DMS79 treated with DMSO at 0.1 percent for 48 hours (cell line): Measurements from ENCODE around the gene TPRG1.

Source experiments
- DNase-seq: peaks from one replicate; lab custom pipeline; 2025; lab: John Stamatoyannopoulos, UW

Gene TPRG1

DNA sequence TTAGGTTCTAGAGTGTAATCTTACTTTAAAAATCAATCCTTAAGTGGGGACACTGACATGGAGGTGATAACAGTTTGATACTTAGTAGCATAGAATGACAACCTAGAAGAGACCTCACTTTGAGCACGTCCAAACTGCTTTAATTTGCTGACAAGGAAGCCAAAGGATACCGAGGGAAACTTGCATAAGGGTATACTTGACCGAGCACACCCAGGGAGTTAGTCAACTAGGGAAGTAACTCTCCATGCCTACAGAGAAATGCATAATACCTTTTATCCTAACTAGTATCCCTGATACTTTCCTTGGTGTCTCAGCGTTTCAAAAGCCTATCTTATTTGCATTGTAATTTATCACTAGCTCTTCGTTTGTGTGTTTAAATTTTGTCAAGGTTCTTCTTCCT is 5.5 kb upstream of the TPRG1 start:
- DNase-seq, result no peak

DNA sequence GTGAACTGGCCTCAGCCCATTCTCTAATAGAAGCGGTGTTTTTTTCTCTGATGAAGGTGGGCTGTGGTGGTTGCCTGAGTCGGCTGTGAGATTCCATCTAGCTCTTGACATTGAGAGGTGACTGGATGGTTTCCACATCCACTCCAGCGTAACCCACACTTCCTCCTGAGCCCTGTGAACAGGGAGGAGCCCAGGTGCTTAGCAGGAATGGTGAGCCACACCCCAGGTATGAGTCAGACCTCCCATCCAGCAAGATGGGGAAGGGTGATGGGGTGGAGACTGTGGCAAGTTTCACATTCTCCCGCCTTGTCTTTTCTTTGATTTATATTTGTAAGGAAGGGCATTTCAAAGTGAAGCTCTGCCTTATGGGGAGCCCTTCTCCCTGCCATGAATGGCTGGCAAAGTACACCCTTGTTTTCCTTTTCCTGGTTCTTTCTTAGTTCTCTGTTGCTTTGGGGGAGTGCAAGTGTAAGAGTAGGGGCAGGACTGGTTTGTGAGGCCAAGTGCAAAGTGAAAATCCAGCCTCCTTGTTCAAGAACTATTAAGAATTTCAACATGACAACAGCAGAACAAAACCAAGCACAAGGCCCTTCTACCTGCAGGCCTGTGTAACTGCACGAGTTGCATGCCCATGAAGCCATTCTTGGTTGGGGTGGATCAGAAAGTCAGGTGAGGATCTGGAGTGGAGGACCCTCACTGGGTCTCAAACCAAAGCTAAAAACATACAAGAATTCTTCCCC is 4.6 kb upstream of the TPRG1 start:
- peak; percentile 43 for DNase-seq

DNA sequence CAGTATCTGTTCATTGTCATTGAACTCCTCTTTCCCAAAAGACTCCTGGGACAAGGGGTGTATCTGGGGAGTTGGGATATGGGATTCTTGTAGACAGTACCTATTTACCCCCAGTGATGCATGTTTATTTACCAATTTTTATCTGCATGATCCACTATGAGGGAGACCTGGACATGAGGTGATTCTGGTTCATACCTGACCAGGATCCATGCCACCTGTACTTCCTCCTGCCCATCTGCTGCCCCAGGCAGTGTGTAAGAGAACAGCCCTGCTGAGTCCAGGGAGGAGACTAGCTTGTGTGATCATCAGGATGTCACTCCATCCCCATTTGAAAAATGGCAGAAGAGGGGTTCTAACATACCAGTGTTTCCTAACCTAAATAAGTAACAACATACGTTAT is 3.1 kb upstream of the TPRG1 start:
- DNase-seq, result no peak

DNA sequence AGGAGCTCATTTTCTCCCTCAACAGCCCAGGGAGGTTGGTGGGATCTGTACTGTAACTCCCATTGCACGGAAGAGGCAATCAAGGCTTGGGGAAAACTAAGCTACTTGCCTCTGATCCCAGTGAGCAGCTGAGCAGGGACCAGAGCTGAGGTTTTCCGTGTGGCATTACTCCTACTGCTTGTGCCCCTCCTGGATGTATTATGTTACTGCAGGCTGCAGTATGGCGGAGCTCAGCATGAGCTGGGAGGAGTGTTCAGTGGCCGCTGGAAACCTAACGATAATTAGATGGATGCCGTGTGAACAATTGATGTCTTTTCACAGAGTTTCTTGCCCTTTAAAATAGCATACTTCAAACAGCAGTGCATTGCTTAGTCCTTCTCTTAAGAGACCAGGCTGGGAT is 2.0 kb upstream of the TPRG1 start:
- no peak for DNase-seq

DNA sequence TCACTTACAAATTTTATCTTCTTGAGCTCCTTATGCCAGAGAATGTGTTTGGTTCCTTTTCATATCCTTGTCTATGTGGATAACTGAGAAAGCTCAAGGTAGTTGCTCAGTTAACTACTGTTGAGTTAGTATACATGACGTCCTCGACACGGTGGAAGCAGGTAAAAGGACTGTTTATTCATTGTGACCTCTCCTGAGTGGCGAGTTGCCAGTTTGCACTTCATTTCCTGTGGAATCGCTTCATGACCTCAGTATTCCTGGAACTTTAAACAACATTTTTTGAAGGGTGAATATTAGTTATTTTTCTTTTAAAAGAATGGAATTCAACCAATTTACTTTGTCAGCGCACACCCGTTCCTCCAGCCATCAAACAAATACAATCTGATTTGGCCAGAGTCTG is 1.2 kb upstream of the TPRG1 start:
- no peak for DNase-seq

DNA sequence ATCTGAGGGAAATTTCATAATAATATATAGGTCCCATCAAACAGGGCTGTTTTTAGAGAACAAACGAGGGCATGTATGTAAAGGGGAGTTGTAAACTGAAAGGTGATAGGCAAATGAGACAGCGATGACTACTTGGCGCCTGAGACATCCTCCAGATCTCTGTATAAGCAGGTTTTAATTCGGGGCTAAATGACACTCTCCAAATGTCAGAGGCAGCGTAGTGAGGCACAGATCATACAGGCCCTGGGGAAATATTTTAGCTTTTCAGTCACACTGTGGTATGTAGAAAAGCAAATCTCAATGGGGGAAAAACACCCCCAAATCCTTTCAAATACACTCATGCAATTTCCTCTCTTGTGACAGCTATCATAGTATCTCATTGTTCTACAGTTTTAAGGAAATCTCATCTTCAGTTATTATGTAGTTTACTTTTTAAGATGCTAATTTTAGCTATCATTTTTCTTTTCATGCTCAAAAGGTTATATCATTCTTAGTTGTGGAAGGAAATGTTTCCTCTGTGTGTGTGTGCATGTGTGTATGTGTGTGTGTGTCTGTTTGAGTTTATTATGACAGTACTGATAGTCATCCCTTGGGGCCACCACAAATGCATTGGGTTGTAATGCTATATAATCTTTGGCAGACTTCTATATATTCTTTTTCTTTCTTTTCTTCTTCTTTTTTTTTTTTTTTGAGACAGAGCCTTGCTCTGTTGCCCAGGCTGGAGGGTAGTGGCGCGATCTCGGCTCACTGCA is 1.1 kb downstream of the TPRG1 start:
- DNase-seq, result no peak

DNA sequence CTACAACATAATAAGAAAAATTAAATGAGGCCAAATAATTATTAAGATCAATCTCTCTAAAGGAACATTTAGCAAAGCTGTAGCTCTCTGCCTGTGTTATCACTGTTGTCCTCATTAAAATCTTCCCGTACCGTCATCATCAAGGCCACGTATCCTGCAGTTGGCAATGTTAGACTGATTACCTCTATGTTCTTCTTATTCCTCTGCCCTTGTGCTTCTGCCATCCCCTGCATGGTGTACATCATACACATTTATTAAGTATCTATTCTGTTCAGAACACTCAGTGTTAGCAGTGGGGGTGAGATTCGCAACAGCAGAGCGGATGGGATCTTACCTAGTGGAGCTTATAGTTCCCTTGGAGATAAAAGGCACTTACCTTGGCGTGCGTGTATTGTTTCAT is 12.8 kb downstream of the TPRG1 start:
- no peak for DNase-seq

DNA sequence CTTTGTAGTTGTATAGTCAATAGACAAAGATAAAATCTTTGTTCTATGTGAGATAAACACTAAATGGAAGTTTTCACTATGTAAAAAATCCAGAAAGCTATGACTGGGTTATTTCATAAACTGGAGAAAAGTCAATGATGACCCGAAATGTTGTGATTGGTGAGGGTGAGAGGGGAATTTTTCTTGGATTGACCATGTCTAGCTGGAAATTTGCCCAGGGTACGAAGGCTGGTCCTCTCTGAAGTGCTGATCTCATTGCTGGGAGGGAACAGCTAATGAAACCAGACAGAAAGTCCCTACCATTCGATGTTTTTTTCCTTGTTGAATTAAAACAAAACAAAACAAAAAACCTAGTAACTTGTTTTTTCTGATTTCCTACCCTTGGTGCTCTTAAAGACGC is 14.3 kb downstream of the TPRG1 start:
- DNase-seq, result no peak

DNA sequence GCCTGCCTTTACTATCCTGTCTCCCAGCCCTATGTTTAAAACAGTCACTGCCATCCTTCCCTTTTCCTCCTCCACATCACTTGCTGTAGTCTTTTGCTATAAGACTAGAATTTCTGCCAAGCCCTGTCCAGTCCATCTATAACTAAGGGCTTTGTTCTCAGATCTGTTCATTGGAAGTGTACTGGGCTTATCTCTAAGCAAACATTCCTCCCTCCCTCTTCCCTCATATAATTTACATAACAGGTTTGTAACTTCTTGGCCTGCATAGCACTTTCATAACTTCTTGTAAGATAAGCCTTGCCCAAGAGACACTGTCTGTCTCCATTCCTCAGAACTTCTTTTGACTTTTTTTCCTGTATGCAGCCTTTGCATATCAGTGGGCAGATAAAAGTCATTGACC is 16.7 kb downstream of the TPRG1 start:
- DNase-seq, result no peak

DNA sequence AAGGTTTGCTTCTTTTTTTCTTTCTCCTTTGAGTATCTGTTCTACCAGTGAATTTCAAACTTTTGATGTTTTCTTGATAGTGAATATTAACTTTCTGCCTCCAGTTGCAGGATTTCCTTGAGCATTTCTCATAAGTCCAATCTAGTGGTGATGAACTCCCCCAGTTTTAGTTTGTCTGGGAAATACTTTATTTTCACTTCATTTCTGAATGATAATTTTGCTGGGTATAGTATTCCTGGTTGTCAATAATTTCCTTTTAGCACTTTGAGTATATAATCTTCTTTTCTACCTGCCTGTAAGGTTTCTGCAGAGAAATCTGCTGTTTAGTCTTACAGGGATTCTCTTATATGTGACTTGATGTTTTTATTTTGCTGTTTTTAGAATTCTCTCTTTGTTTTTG is 21.0 kb downstream of the TPRG1 start:
- no peak for DNase-seq

DNA sequence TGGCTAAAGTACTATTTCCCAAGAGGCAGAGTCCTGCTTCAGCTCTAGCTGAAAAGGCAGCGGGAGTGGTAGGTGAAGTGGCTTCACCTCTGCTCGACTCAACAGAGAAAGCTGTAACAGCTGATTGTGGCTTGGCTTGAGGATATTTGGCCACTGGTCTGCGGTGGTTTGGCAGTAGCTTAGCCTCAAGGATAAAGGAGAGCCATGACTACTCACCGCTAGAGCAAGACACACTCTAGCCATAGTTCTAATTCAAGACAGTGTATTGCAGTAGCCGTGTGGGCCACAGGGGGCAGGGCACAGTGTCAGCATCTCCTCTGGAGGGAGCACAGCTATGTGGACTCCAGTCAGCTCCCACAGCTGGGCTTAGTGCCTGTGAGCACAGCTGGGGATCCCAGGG is 23.5 kb downstream of the TPRG1 start:
- no peak for DNase-seq

DNA sequence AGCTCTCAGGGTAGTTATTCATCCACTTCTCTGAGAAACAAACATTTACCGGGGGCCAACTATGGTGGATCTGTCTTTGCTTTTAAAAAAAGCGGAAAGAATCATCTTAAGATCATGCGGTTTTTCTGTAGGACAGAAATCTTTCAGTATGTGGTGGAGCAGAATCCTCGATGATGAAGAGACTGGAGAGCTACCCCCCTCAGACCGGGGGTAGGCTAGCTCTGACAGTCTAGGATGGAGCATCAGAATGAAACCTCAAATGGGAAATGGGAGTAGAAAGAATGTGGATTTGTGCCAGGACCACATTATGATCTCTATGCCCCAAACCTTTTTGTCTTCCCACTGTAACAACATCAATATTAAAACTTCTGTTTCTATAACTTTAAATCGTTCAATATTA is 30.3 kb downstream of the TPRG1 start:
- DNase-seq, result no peak

DNA sequence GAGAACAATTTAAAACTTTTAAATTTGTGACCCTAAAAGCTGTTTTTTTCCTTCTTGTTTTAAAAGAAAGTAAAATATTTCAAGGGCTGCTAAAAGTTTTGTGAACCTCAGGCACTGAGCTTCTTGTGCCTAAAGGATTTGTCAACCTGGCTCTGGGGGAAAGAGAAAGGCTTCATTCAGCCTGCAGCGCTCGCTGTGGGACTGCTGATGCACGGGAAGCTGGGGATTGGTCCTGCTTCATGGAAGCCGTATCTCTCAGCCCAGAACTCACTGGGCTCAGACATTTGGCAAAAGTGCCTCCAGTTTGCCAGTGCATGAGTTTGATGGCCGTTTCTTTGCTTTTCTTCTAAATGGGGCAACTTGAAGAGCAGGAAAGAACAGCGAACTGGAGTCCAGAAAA is 30.8 kb downstream of the TPRG1 start:
- no peak for DNase-seq

DNA sequence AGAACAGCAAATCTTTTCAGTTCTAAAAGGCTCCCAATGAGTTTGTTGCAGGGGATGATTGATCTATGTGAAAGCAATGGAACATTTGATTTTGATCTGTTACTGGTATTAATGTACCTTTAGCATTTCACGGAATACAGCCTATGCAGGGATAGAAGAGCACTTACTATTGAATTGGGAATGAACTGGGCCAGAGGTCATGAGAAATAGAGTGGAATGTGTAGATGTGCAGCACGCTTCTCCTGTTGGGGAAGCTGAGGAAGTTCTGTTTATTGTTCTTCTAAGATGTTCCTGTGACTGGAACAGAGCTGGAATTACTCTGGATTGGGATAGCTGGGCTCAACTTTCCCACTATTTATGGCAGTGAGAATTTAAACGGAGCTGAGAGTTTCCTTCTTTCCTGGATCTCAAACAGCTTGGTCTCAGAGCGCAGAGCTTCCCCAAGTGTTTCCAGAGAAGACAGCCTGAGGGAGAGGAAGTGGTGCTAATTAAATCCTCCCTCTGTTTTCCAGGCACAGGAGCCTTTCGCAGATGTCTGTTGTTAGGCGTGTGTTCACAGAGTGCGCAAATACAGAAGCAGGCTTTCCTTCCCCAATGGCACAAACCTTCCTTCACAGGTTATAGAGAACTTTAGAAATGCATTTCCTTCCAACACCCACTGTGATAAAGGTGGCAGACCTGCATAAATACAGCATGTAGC is 32.5 kb downstream of the TPRG1 start:
- no peak for DNase-seq

DNA sequence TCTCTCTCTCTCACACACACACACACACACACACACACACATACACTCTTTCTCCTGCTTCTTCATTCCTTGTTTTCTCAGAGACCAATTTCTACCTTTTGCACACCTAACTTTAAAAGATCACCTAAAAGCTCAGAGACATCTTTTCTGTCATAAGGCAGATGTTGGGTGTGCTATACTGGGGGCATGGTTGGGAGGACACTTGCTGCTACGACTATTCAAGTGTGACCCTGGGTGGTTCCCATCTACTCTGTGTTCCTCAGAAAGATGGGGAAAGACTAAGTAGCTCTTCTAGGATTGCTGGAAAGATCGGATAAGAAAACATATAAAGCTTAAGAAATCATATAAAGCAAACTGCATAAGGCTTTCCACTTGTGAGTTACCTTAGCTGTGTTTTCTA is 33.2 kb downstream of the TPRG1 start:
- DNase-seq, result no peak

DNA sequence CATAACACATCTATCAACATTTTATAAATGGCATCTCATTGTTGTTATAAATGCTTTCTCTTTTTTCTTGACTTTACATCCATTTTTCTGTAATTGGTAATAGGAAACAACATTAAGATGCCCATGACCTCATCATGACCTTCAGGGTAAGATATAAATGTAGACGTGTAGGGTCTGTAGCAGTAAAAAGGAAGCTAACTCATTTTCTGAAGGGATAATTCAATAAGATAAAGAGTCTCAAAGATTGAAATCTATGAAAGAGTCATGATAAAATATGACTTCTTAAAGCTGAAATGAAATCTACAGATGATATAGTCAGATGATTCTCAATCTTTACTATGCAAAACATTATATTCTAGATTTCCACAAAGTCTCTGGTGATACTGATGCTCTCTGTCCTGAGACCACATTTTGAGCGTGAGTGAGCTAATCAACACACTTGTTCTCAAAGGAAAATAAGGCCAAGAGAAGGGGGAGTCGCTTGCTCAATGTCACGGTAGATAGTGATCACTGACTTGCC is 38.5 kb downstream of the TPRG1 start:
- no peak for DNase-seq

DNA sequence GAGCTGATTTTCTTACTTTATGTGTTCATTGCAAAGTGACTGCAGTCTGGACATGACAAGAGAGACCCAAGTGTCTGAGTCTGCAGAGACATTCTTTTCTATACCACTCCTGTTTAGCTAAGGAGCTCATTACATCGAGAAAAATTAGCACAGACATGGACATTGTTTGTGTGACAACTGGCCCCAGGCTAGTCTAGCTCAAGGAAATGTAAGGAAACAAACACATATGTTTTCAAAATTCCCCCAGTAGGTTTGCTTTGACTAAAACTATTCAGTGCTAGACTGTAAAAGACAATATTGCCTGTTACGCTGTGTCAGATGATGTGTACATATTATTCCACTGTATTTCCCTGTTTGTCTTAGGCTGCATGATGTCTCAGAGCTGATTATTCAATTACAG is 40.9 kb downstream of the TPRG1 start:
- DNase-seq, result no peak

DNA sequence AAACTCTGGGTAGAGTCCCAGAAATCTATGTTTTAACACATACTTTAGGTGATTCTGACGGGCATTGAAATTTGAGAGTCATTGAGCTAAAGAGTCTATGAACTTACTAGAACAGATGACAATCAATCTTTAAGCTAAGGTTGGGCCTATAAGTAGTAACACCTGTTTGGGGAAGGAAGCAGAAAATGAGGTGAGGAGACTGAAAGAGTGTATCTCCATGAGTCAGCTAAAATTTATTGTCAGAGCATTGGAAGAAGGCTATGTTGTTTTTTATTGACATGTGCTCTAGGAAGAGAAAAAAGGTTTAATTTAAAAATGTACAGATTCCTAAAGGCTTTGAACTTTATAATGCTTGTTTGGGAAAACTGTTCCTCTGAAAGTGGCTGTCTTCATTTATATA is 42.9 kb downstream of the TPRG1 start:
- DNase-seq, result no peak

DNA sequence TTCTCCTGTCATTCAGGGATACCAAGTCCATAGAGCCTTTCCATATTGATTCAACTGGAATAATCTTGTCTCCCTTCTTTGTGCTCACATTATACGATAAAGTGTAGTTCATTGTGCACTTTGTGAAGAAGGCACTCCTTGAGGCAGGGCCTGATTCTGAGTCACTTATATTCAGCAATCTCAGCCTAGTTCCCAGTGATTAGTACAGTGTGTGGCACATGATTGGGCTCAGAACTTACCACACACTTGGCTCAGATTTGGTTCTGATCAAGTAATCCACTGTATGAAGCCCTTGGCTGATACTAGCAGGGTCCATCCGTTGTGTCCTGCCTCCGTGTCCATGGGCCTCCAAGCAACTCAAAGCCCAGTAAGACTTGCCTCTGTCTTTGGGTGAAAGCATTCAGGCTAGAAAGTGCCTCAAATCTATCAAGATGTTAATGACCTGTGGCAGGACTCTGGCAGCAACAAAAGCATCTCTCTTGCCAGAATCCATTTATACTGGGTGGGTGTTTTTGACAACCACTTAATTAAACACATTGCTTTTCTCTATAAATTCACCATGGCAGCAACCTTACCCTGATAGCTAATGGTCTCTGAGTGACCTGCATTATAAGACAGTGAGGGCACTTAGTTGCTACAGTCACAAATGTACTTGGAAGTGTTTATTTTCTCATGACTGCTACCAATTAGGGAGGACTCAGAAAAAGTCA is 51.3 kb downstream of the TPRG1 start:
- peak; percentile 98 for DNase-seq

DNA sequence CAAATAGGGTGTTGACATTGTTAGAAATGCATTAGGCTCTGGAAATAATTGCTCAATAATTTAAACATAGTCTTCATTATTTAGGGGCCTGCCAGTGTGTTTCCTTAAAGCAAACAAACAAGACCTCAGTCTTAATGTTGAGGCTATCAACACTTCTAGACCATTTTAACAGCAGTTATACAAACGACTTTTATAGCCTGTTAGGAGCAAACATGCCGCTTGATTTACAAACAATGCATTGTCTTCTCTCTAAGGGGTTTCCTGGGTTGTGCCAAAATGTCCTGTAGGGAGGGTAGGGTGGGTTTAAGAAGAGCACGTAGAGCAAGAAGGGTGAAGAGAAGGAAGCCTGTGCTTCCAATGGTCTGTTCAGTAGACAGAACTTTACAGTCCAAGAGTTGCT is 53.7 kb downstream of the TPRG1 start:
- DNase-seq, result no peak

DNA sequence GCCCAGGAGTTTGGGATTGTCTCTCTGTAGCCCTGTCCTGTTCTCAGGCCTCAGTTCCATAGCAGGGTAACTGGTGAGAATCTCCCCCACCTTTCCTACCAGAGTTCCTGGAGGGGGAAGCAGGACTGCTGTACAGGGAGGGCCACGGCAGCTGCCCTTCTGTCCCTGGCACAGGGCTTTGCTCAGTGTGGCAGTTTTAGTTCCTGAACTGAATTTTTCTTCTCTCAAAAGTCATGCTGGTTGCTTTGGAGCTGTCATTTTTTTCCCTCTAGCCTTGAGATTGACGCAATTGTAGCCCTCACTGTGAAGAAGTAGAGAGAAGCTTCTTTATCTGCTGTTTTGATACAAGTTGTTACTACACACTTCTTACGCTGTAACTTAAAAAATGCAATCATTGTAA is 55.5 kb downstream of the TPRG1 start:
- no peak for DNase-seq

DNA sequence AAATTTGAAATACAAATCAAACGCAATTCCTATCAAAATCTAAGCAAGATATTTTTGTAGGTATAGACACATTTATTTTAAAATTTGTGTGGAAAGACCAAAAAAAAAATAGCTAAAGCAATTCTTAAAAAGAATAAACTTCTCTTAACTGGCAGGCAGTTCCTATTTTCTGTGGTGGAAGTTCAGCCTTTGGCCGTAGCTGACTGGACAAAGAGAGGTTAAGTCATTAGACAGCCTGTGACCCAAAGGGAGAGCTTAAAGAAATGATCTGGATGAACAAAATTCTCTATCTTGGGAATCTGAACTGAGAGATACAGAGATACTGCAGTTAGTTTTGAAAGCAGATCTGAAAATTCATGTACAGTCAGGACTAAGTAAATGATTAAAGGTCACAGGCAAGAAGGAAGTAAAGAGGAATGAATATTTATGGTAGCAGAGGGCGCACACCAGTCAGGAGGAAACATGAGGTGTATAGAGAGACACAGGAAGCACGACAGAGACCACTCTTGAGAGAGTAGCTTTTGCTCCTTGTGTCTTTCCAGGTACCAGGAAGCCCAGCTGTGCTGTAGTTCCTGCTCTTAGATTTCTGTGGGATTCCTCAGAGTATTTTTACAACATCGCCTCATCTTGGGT is 57.5 kb downstream of the TPRG1 start:
- DNase-seq, result peak; percentile 41
